Measurements from ENCODE around the gene LYSMD2.
"Not testable (repeated sequence)": the region's sequence is repeated elsewhere in the genome, so short reads cannot be mapped to it uniquely, and the experiment has no call there.

The LYSMD2 gene

GRCh38 chr15:51737522-51738305 is at the start of gene LYSMD2:
LYSMD2 (minus strand) TSS chr15:51737655; CDS start chr15:51737622, 33 bp downstream.
- Mint-ChIP-seq H3K9me3 (no peaks in the 10 kb centered on the region), H3K36me3 (ENCODE audit: low read depth) (peaks cover 8% of the 10 kb centered on the region), H3K27me3 (no peaks in the 10 kb centered on the region), H3K4me3 (peak within 1 kb of the TSS; percentile 84), H3K4me1 (peaks cover 52% of the 10 kb centered on the region), H3K27ac (peak within 1 kb of the TSS; percentile 93)
- DNase-seq (peak; percentile 70), ATAC-seq (peak; percentile 18)

GRCh38 chr15:51787130-51787529 is 49.7 kb upstream of the LYSMD2 start:
- H3K9me3 Mint-ChIP-seq, H3K4me1 Mint-ChIP-seq, DNase-seq, H3K27ac Mint-ChIP-seq, H3K4me3 Mint-ChIP-seq, ATAC-seq, H3K27me3 Mint-ChIP-seq: not testable (repeated sequence)
- peaks cover 14% of the 10 kb centered on the region for H3K36me3 Mint-ChIP-seq (ENCODE audit: low read depth)

- no peak for DNase-seq
- Mint-ChIP-seq H3K4me3 (no peak overlapping the region), H3K4me1 (no peaks in the 10 kb centered on the region), H3K36me3 (ENCODE audit: low read depth) (peaks cover 27% of the 10 kb centered on the region), H3K27ac (no peak overlapping the region), H3K27me3 (no peaks in the 10 kb centered on the region), H3K9me3 (no peaks in the 10 kb centered on the region)
- ATAC-seq = no peak
These were observed 46.5 kb upstream of the LYSMD2 start for GRCh38 chr15:51783967-51784366.

GRCh38 chr15:51782357-51782896 is 45.0 kb upstream of the LYSMD2 start:
- ATAC-seq (no peak), DNase-seq (no peak)
- H3K9me3 Mint-ChIP-seq = no peaks in the 10 kb centered on the region
- H3K4me3 Mint-ChIP-seq = no peak overlapping the region
- H3K36me3 Mint-ChIP-seq (ENCODE audit: low read depth) = peaks cover 26% of the 10 kb centered on the region
- no peak overlapping the region for H3K27ac Mint-ChIP-seq
- no peaks in the 10 kb centered on the region for H3K27me3 Mint-ChIP-seq
- H3K4me1 Mint-ChIP-seq = no peaks in the 10 kb centered on the region

GRCh38 chr15:51781506-51781905 is 44.1 kb upstream of the LYSMD2 start:
- no peaks in the 10 kb centered on the region for H3K9me3 Mint-ChIP-seq
- ATAC-seq (no peak), DNase-seq (no peak)
- H3K4me1 Mint-ChIP-seq = no peaks in the 10 kb centered on the region
- no peaks in the 10 kb centered on the region for H3K27me3 Mint-ChIP-seq
- no peak overlapping the region for H3K4me3 Mint-ChIP-seq
- H3K36me3 Mint-ChIP-seq (ENCODE audit: low read depth) = peaks cover 26% of the 10 kb centered on the region
- H3K27ac Mint-ChIP-seq = no peak overlapping the region

- H3K4me3 Mint-ChIP-seq = no peak overlapping the region
- no peak overlapping the region for H3K27ac Mint-ChIP-seq
- peaks cover 25% of the 10 kb centered on the region for H3K36me3 Mint-ChIP-seq (ENCODE audit: low read depth)
- ATAC-seq (no peak), DNase-seq (no peak)
- H3K27me3 Mint-ChIP-seq = no peaks in the 10 kb centered on the region
- no peaks in the 10 kb centered on the region for H3K9me3 Mint-ChIP-seq
- peaks cover 4% of the 10 kb centered on the region for H3K4me1 Mint-ChIP-seq
These were observed 43.2 kb upstream of the LYSMD2 start for GRCh38 chr15:51780636-51781035.

- Mint-ChIP-seq H3K9me3 (no peaks in the 10 kb centered on the region), H3K36me3 (ENCODE audit: low read depth) (peaks cover 17% of the 10 kb centered on the region), H3K4me3 (no peak overlapping the region), H3K27ac (no peak overlapping the region), H3K4me1 (peaks cover 4% of the 10 kb centered on the region), H3K27me3 (no peaks in the 10 kb centered on the region)
- DNase-seq (peak; percentile 60), ATAC-seq (peak; percentile 74)
These were observed 39.6 kb upstream of the LYSMD2 start for GRCh38 chr15:51776952-51777569.

- no peak overlapping the region for H3K4me3 Mint-ChIP-seq
- H3K27ac Mint-ChIP-seq = no peak overlapping the region
- peak; percentile 45 for DNase-seq
- peaks cover 4% of the 10 kb centered on the region for H3K4me1 Mint-ChIP-seq
- no peaks in the 10 kb centered on the region for H3K27me3 Mint-ChIP-seq
- ATAC-seq = peak; percentile 63
- peaks cover 9% of the 10 kb centered on the region for H3K36me3 Mint-ChIP-seq (ENCODE audit: low read depth)
- H3K9me3 Mint-ChIP-seq = no peaks in the 10 kb centered on the region
These were observed 38.7 kb upstream of the LYSMD2 start for GRCh38 chr15:51775967-51776816.

GRCh38 chr15:51774916-51775315 is 37.5 kb upstream of the LYSMD2 start:
- Mint-ChIP-seq H3K4me1 (peaks cover 4% of the 10 kb centered on the region), H3K36me3 (ENCODE audit: low read depth) (peaks cover 5% of the 10 kb centered on the region), H3K4me3 (no peak overlapping the region), H3K27me3 (no peaks in the 10 kb centered on the region), H3K27ac (no peak overlapping the region), H3K9me3 (no peaks in the 10 kb centered on the region)
- no peak for DNase-seq
- ATAC-seq = no peak

- Mint-ChIP-seq H3K36me3 (ENCODE audit: low read depth) (peaks cover 13% of the 10 kb centered on the region), H3K27ac (no peak overlapping the region), H3K4me1 (peaks cover 10% of the 10 kb centered on the region), H3K4me3 (no peak overlapping the region), H3K9me3 (no peaks in the 10 kb centered on the region), H3K27me3 (no peaks in the 10 kb centered on the region)
- ATAC-seq = no peak
- DNase-seq = no peak
These were observed 34.3 kb upstream of the LYSMD2 start for GRCh38 chr15:51771773-51772172.

GRCh38 chr15:51770902-51771301 is 33.4 kb upstream of the LYSMD2 start:
- peaks cover 12% of the 10 kb centered on the region for H3K36me3 Mint-ChIP-seq (ENCODE audit: low read depth)
- peaks cover 6% of the 10 kb centered on the region for H3K4me1 Mint-ChIP-seq
- no peaks in the 10 kb centered on the region for H3K9me3 Mint-ChIP-seq
- no peak overlapping the region for H3K27ac Mint-ChIP-seq
- DNase-seq (no peak), ATAC-seq (no peak)
- no peaks in the 10 kb centered on the region for H3K27me3 Mint-ChIP-seq
- no peak overlapping the region for H3K4me3 Mint-ChIP-seq

- no peak for ATAC-seq
- H3K9me3 Mint-ChIP-seq = no peaks in the 10 kb centered on the region
- no peaks in the 10 kb centered on the region for H3K27me3 Mint-ChIP-seq
- no peak overlapping the region for H3K4me3 Mint-ChIP-seq
- DNase-seq = peak; percentile 7
- peaks cover 6% of the 10 kb centered on the region for H3K4me1 Mint-ChIP-seq
- peaks cover 8% of the 10 kb centered on the region for H3K36me3 Mint-ChIP-seq (ENCODE audit: low read depth)
- no peak overlapping the region for H3K27ac Mint-ChIP-seq
These were observed 30.6 kb upstream of the LYSMD2 start for GRCh38 chr15:51768018-51768417.

GRCh38 chr15:51766341-51766740 is 28.9 kb upstream of the LYSMD2 start:
- Mint-ChIP-seq H3K4me3 (no peak overlapping the region), H3K4me1 (peaks cover 6% of the 10 kb centered on the region), H3K27me3 (no peaks in the 10 kb centered on the region), H3K27ac (no peak overlapping the region), H3K36me3 (ENCODE audit: low read depth) (peaks cover 8% of the 10 kb centered on the region), H3K9me3 (no peaks in the 10 kb centered on the region)
- no peak for ATAC-seq
- no peak for DNase-seq

GRCh38 chr15:51765751-51766150 is 28.3 kb upstream of the LYSMD2 start:
- Mint-ChIP-seq H3K4me3 (no peak overlapping the region), H3K27ac (no peak overlapping the region), H3K36me3 (ENCODE audit: low read depth) (peaks cover 8% of the 10 kb centered on the region), H3K4me1 (peaks cover 7% of the 10 kb centered on the region), H3K9me3 (no peaks in the 10 kb centered on the region), H3K27me3 (no peaks in the 10 kb centered on the region)
- DNase-seq = no peak
- no peak for ATAC-seq

Data from activated naive CD8-positive, alpha-beta T cell treated with anti-CD3 and anti-CD28 coated beads, Interleukin-2, amount 50 U/mL, for 24 hours (primary cell).